GM12878 (cell line): ENCODE measurements around the gene ADAMTSL1. TPM values are rescaled to one million over a fixed set of nuclear protein-coding genes. Genes with fewer than 3 reads are reported as not detected.

ENCODE experiments used
- ATAC-seq: fragments of 200-7000 bp; cut with Tn5 transposase; 3 replicates; pipeline ENCODE4 v1.9.1; 2020; ENCODE audit warnings: mild to moderate bottlenecking, moderate library complexity
- BruUV-seq: library from RNA; stranded (reverse); fragments of 400-500 nt; replicated peaks from 2 replicates; lab custom pipeline; 2021; lab: Mats Ljungman, UMichigan
- CTCF ChIA-PET: fragments of 300-600 bp; sonication (Branson Sonifier 250); formaldehyde crosslinking; extraction: SDS; loops from one replicate; lab custom pipeline; 2021; ENCODE audit warnings: inconsistent platforms; lab: Yijun Ruan, JAX
- POLR2A ChIA-PET: fragments of 350-600 bp; formaldehyde crosslinking; extraction: SDS; loops from one replicate; lab custom pipeline; 2021; ENCODE audit warnings: inconsistent platforms; lab: Charles Lee
- RAD21 ChIA-PET: fragments of 300-600 bp; sonication (Branson Sonifier 250); formaldehyde crosslinking; loops from one replicate; lab custom pipeline; 2023; ENCODE audit warnings: antibody characterized with exemption; ENCODE audit not compliant: unreplicated experiment; lab: Charles Lee
- SMC1A ChIA-PET: fragments of 300-600 bp; sonication (Branson Sonifier 250); formaldehyde crosslinking; loops from one replicate; lab custom pipeline; 2023; ENCODE audit not compliant: unreplicated experiment, uncharacterized antibody; lab: Charles Lee
- DNase-seq: peaks from one replicate; pipeline ENCODE4 v3.0.0-alpha.2; 2011; ENCODE audit warnings: low read depth, low spot score
- FAIRE-seq: peaks from 3 replicates; lab custom pipeline; 2011; peaks lifted over from hg19 to GRCh38; lab: Jason Lieb, UNC
- H2AFZ ChIP-seq: 2 replicates; pipeline ENCODE4 v1.6.0; 2011; ENCODE audit warnings: low read depth, low read length, control low read depth; ENCODE audit not compliant: control insufficient read depth
- H3K27ac ChIP-seq: 2 replicates; pipeline ENCODE4 v1.5.1; 2011; ENCODE audit warnings: control low read depth; ENCODE audit not compliant: control insufficient read depth, insufficient read depth
- H3K27me3 ChIP-seq, 2 experiments: replicated peaks in 1 of 2; 2 replicates each; pipeline versions ENCODE4 v1.6.0 to v1.6.1; 2011; ENCODE audit warnings: low read length in 1 of 2; ENCODE audit not compliant: control insufficient read depth in 2 of 2, insufficient read depth in 2 of 2
- H3K36me3 ChIP-seq, 2 experiments: 2 replicates each; pipeline ENCODE4 v1.5.1; 2011; ENCODE audit warnings: low read length in 1 of 2; ENCODE audit not compliant: control insufficient read depth in 2 of 2, insufficient read depth in 2 of 2
- H3K4me1 ChIP-seq: 2 replicates; pipeline ENCODE4 v1.6.1; 2011; ENCODE audit warnings: mild to moderate bottlenecking, low read length, moderate library complexity, mixed read lengths; ENCODE audit not compliant: control insufficient read depth, insufficient read depth
- H3K4me2 ChIP-seq: 2 replicates; pipeline ENCODE4 v1.6.0; 2011; ENCODE audit warnings: control low read depth; ENCODE audit not compliant: control insufficient read depth, insufficient read depth
- H3K4me3 ChIP-seq: fragments of 200-600 bp; sonication (generic); 2 replicates; pipeline ENCODE4 v1.5.1; 2016
- H3K79me2 ChIP-seq: 2 replicates; pipeline ENCODE4 v1.6.0; 2011; ENCODE audit warnings: low read length; ENCODE audit not compliant: control insufficient read depth, insufficient read depth
- H3K9ac ChIP-seq: 2 replicates; pipeline ENCODE4 v1.8.0; 2011; ENCODE audit warnings: low read length, control low read depth, mixed read lengths; ENCODE audit not compliant: control insufficient read depth, insufficient read depth
- H3K9me3 ChIP-seq: replicated peaks from 3 replicates; pipeline ENCODE4 v1.5.1; 2011; ENCODE audit warnings: mild to moderate bottlenecking, low read length; ENCODE audit not compliant: control insufficient read depth, insufficient read depth
- H4K20me1 ChIP-seq: 2 replicates; pipeline ENCODE4 v1.6.0; 2011; ENCODE audit not compliant: control insufficient read depth, insufficient read depth
- BCL11A ChIP-seq: IDR thresholded peaks from 2 replicates; pipeline ENCODE4 v1.6.1; 2011; ENCODE audit warnings: low read depth, low read length
- CBFB ChIP-seq: IDR thresholded peaks from 2 replicates; pipeline ENCODE4 v1.6.1; 2016; ENCODE audit warnings: antibody characterized with exemption, low read depth
- DPF2 ChIP-seq: fragments of 450-650 bp; IDR thresholded peaks from 2 replicates; pipeline ENCODE4 v1.6.1; 2017; ENCODE audit warnings: mild to moderate bottlenecking
- ETV6 ChIP-seq, 2 experiments: fragments of 450-650 bp in 1 of 2; IDR thresholded peaks in 1 of 2; conservative IDR thresholded peaks in 1 of 2; 2 replicates each; pipeline ENCODE4 v1.6.1; 2014; ENCODE audit warnings: antibody characterized with exemption in 1 of 2, borderline replicate concordance in 1 of 2, low read depth in 1 of 2, mild to moderate bottlenecking in 1 of 2, moderate library complexity in 1 of 2
- FOXK2 ChIP-seq: fragments of 450-650 bp; IDR thresholded peaks from 2 replicates; pipeline ENCODE4 v1.6.1; 2017; ENCODE audit warnings: mild to moderate bottlenecking, moderate library complexity
- FOXM1 ChIP-seq: IDR thresholded peaks from 2 replicates; pipeline ENCODE4 v1.6.1; 2012; ENCODE audit warnings: low read depth, mild to moderate bottlenecking, inconsistent platforms, low read length, moderate library complexity
- HCFC1 ChIP-seq: fragments of 150-350 bp; IDR thresholded peaks from 2 replicates; pipeline ENCODE4 v1.6.1; 2014; ENCODE audit warnings: low read length
- IKZF1 ChIP-seq: fragments of 450-650 bp; conservative IDR thresholded peaks from 2 replicates; pipeline ENCODE4 v1.6.1; 2017; ENCODE audit warnings: antibody characterized with exemption, mild to moderate bottlenecking
- KDM1A ChIP-seq: fragments of 200-600 bp; sonication (generic); IDR thresholded peaks from 2 replicates; pipeline ENCODE4 v1.6.1; 2016; ENCODE audit warnings: borderline replicate concordance
- LARP7 ChIP-seq: fragments of 450-650 bp; IDR thresholded peaks from 2 replicates; pipeline ENCODE4 v1.6.1; 2017; ENCODE audit warnings: mild to moderate bottlenecking
- MTA2 ChIP-seq: fragments of 450-650 bp; IDR thresholded peaks from 2 replicates; pipeline ENCODE4 v1.6.1; 2016; ENCODE audit warnings: low read depth, mild to moderate bottlenecking, moderate library complexity
- MTA3 ChIP-seq: IDR thresholded peaks from 2 replicates; pipeline ENCODE4 v1.6.1; 2012; ENCODE audit warnings: low read length, inconsistent platforms, borderline replicate concordance
- NBN ChIP-seq: fragments of 450-650 bp; IDR thresholded peaks from 2 replicates; pipeline ENCODE4 v1.6.1; 2016
- NFYB ChIP-seq: IDR thresholded peaks from 2 replicates; pipeline ENCODE4 v1.6.1; 2011; ENCODE audit warnings: low read depth, mild to moderate bottlenecking, low read length, improper control_type of control experiment, moderate library complexity; ENCODE audit not compliant: insufficient read depth
- NR2C2 ChIP-seq: IDR thresholded peaks from 2 replicates; pipeline ENCODE4 v1.6.1; 2011; ENCODE audit warnings: borderline replicate concordance, low read depth; ENCODE audit not compliant: control insufficient read depth, insufficient read length
- PAX8 ChIP-seq: fragments of 450-650 bp; IDR thresholded peaks from 2 replicates; pipeline ENCODE4 v1.6.1; 2017; ENCODE audit warnings: mild to moderate bottlenecking, moderate library complexity
- SP1 ChIP-seq: IDR thresholded peaks from one replicate; pipeline ENCODE4 v1.6.1; 2011; ENCODE audit warnings: low read depth, low read length
- TBL1XR1 ChIP-seq: IDR thresholded peaks from 2 replicates; pipeline ENCODE4 v1.6.1; 2012; ENCODE audit warnings: low read depth, low read length, improper control_type of control experiment
- WRNIP1 ChIP-seq: IDR thresholded peaks from 2 replicates; pipeline ENCODE4 v1.6.1; 2011; ENCODE audit warnings: low read depth, low read length, improper control_type of control experiment, borderline replicate concordance
- ZNF622 ChIP-seq: fragments of 450-650 bp; IDR thresholded peaks from 2 replicates; pipeline ENCODE4 v1.6.1; 2017; ENCODE audit warnings: mild to moderate bottlenecking, inconsistent platforms
- WGBS: methylation state at CpG from one replicate; pipeline ENCODE4 v1.1.6; 2016; ENCODE audit warnings: low lambda C conversion rate; ENCODE audit not compliant: insufficient replicate concordance, insufficient coverage; ENCODE audit errors: missing lambda C conversion rate; 5-methylcytosine and 5-hydroxymethylcytosine counted together
- in situ Hi-C: fragments of 300-500 bp; cut with MboI; formaldehyde crosslinking; loops from 9 replicates; pipeline ENCODE4 v1.14.3; 2018; ENCODE audit warnings: mixed read lengths
- intact Hi-C: fragments of 100-400 bp; cut with micrococcal nuclease; formaldehyde crosslinking; loops from one replicate; pipeline ENCODE4 v1.14.2; 2022; ENCODE audit not compliant: unreplicated experiment
- polyA plus RNA-seq, 11 experiments: library from polyadenylated mRNA; depleted of rRNA in 4 of 11; unstranded in 6 of 11; stranded (reverse) in 5 of 11; fragments of >200 nt; fragmentation: Nextera tagmentation in 4 of 11; fragmentation: Illumina TruSeq in 1 of 11; extraction: Ambion mirVana in 4 of 11; extraction: Trizol in 1 of 11; gene quantifications; 1 replicate in 1 of 11; 2 replicates in 10 of 11; pipeline versions ENCODE4 v1.2.1 to v1.2.3, GENCODE V29; 2011 to 2016; ENCODE audit warnings: inconsistent platforms in 2 of 11, missing spikeins in 2 of 11, low read depth in 1 of 11
- total RNA-seq, 4 experiments: library from RNA; depleted of rRNA in 3 of 4; stranded (reverse); fragments of >200 nt in 3 of 4; fragmentation: Illumina TruSeq in 1 of 4; extraction: Trizol in 1 of 4; gene quantifications; 2 replicates each; pipeline versions ENCODE4 v1.2.1 to v1.2.3, GENCODE V29; 2013 to 2021
- TF ChIP-seq, protein P1 (sequence below): IDR thresholded peaks from 2 replicates; pipeline ENCODE4 v1.6.1; 2012; ENCODE audit warnings: low read length, inconsistent platforms
- TF ChIP-seq, protein P2 (sequence below): IDR thresholded peaks from 2 replicates; pipeline ENCODE4 v1.6.1; 2011; ENCODE audit warnings: low read depth, mild to moderate bottlenecking, low read length, moderate library complexity, borderline replicate concordance; ENCODE audit errors: extremely low read depth
- TF ChIP-seq, protein P3 (sequence below): fragments of 150-350 bp; IDR thresholded peaks from 2 replicates; pipeline ENCODE4 v1.6.1; 2014; ENCODE audit warnings: mild to moderate bottlenecking, low read depth, low read length

The ADAMTSL1 gene
- total and polyA plus RNA-seq, 10 of the 15 experiments (the other 5 are each of a cell fraction or from before 2014, with no cell fraction given) = 0.01 to 0.10 (median 0.07) TPM; not detected in 6

DNA sequence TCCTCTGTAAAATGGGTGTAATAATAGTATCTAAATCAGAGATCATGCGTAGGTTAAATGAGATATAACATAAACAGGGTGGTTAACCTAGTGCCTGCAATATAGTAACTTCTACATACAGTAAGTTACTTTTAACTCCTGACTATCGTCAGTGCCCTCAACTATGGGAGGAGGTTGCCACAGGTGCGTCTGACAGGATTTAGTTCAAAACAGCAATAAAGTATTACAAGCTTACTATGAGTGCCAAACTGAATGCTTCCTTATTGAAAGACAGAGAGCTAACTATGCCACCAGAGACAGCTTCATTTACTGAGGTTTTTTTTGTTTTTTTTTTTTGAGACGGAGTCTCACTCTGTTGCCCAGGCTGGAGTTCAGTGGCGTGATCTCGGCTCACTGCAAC lies 209.0 kb downstream of the ADAMTSL1 start (continued):
- TF ChIP-seq DPF2 (no peak), ETV6 (conservative IDR thresholded peaks at IDR 0.05 in 1 of 2, IDR thresholded peaks at IDR 0.05 in 1 of 2; ENCODE audit: borderline replicate concordance in 1 of 2, low read depth in 1 of 2) (no peak), KDM1A (no peak), SP1 (no peak), HCFC1 (no peak), ZNF622 (no peak), FOXK2 (no peak), NBN (no peak)
- TF ChIP-seq, protein P1, sequence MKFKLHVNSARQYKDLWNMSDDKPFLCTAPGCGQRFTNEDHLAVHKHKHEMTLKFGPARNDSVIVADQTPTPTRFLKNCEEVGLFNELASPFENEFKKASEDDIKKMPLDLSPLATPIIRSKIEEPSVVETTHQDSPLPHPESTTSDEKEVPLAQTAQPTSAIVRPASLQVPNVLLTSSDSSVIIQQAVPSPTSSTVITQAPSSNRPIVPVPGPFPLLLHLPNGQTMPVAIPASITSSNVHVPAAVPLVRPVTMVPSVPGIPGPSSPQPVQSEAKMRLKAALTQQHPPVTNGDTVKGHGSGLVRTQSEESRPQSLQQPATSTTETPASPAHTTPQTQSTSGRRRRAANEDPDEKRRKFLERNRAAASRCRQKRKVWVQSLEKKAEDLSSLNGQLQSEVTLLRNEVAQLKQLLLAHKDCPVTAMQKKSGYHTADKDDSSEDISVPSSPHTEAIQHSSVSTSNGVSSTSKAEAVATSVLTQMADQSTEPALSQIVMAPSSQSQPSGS = no peak
- TF ChIP-seq, protein P2, sequence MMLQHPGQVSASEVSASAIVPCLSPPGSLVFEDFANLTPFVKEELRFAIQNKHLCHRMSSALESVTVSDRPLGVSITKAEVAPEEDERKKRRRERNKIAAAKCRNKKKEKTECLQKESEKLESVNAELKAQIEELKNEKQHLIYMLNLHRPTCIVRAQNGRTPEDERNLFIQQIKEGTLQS = no peak

DNA sequence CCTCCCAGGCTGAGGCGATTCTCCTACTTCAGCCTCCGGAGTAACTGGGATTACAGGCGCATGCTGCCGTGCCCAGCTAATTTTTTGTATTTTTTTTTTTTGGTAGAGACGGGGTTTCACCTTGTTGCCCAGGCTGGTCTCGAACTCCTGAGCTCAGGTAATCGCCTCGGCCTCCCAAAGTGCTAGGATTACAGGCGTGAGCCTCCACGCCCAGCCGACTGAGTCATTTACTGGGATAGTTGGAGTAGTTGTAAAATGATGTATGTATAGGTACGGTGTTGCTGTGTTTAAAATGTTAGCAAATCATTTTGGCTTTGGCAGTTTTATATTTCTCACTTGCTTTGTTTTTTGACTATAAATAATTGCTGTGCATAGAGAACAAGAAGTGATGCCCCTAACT lies 209.4 kb downstream of the ADAMTSL1 start:
- POLR2A ChIA-PET = no interaction called here
- no peaks in the 10 kb centered on the region for H3K79me2 ChIP-seq
- in situ Hi-C loops = no loop called here
- no peaks in the 10 kb centered on the region for H3K36me3 ChIP-seq
- H4K20me1 ChIP-seq = no peaks in the 10 kb centered on the region
- H3K27ac ChIP-seq = no peak overlapping the region
- ATAC-seq (no peak), DNase-seq (no peak), FAIRE-seq (no peak)
- no peaks in the 10 kb centered on the region for H3K4me1 ChIP-seq
- no peak overlapping the region for H3K4me3 ChIP-seq
- SMC1A ChIA-PET = interaction anchor here (0.7 to 1.4 kb wide), 2 partner anchors 9 to 122 kb away, joined by 3 to 4 read pairs; no protein-coding TSS in a partner anchor
- no peak overlapping the region for H3K9ac ChIP-seq
- no TSS peak for BruUV-seq
- WGBS = 74% methylated on average over 12 of the region's 12 CpGs
- CTCF ChIA-PET = interaction anchor here (0.6 kb wide), 1 partner anchor 1137 kb away, joined by 3 read pairs; no protein-coding TSS in a partner anchor
- no peak overlapping the region for H2AFZ ChIP-seq
- no peak overlapping the region for H3K4me2 ChIP-seq
- H3K27me3 ChIP-seq = no peaks in the 10 kb centered on the region
- intact Hi-C loops = no loop called here
- RAD21 ChIA-PET = no interaction called here
- no peaks in the 10 kb centered on the region for H3K9me3 ChIP-seq
- TF ChIP-seq NR2C2 (no peak), DPF2 (no peak), WRNIP1 (no peak), MTA3 (no peak), BCL11A (no peak), NFYB (no peak), PAX8 (no peak), MTA2 (no peak), FOXM1 (no peak), CBFB (no peak), TBL1XR1 (no peak), LARP7 (no peak), IKZF1 (no peak)
- TF ChIP-seq, protein P3, sequence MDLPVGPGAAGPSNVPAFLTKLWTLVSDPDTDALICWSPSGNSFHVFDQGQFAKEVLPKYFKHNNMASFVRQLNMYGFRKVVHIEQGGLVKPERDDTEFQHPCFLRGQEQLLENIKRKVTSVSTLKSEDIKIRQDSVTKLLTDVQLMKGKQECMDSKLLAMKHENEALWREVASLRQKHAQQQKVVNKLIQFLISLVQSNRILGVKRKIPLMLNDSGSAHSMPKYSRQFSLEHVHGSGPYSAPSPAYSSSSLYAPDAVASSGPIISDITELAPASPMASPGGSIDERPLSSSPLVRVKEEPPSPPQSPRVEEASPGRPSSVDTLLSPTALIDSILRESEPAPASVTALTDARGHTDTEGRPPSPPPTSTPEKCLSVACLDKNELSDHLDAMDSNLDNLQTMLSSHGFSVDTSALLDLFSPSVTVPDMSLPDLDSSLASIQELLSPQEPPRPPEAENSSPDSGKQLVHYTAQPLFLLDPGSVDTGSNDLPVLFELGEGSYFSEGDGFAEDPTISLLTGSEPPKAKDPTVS = no peak
